SK-N-MC (cell line): ENCODE data around the gene CELF2.

Source experiments
- DNase-seq: peaks from one replicate; pipeline ENCODE4 v3.0.0-alpha.2; 2011; ENCODE audit warnings: low read depth, low spot score
- H3K27ac ChIP-seq: fragments of 200-600 bp; sonication (generic); 2 replicates; pipeline ENCODE4 v1.5.1; 2016; ENCODE audit warnings: mixed run types
- H3K36me3 ChIP-seq: fragments of 200-600 bp; sonication (generic); 2 replicates; pipeline ENCODE4 v1.6.1; 2017; ENCODE audit warnings: antibody characterized with exemption, low read length, mixed read lengths; ENCODE audit not compliant: insufficient read depth
- H3K4me3 ChIP-seq: fragments of 200-600 bp; sonication (generic); 2 replicates; pipeline ENCODE4 v1.5.1; 2016
- H3K9ac ChIP-seq: fragments of 200-600 bp; sonication (generic); 2 replicates; pipeline ENCODE4 v1.8.0; 2017; ENCODE audit warnings: mixed run types, mixed read lengths; ENCODE audit not compliant: insufficient read length
- H3K9me3 ChIP-seq: fragments of 200-600 bp; sonication (generic); 2 replicates; pipeline ENCODE4 v1.6.1; 2017; ENCODE audit warnings: low read depth, mild to moderate bottlenecking, antibody characterized with exemption, low read length, moderate library complexity, mixed read lengths
- EZH2 ChIP-seq: fragments of 200-600 bp; sonication (generic); IDR thresholded peaks from one replicate; pipeline ENCODE4 v1.6.1; 2017; ENCODE audit warnings: antibody characterized with exemption
- FOXP2 ChIP-seq: optimal IDR thresholded peaks from 2 replicates; pipeline ENCODE3; 2011; ENCODE audit warnings: mild to moderate bottlenecking, moderate library complexity; ENCODE audit not compliant: insufficient read depth; ENCODE audit errors: extremely low read length, control extremely low read depth
- POLR2AphosphoS5 ChIP-seq: IDR thresholded peaks from 2 replicates; pipeline ENCODE4 v1.6.1; 2012; ENCODE audit warnings: mild to moderate bottlenecking, low read depth, low read length, borderline replicate concordance

The CELF2 gene

DNA sequence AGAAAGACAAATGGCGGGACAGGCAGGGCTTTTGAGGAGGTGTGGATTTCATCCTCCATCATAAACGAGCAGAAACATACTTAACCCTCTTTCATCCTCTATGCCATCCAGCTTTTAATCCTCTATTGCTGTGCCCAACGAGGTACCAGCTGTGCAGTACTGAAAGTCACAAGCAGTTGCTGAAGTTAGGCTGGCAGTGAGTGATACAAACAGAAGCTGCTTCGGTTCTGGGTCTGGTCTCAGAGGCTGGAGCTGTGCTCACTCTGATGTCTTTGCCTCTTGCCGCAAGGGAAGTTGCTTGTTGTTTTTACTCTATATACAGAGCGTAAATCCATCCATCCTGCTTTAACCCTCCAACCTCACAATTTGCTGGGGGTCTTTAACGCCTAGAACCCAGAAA is 235.2 kb downstream of the CELF2 start:
- Histone ChIP-seq H3K36me3 (no peaks in the 10 kb centered on the region), H3K4me3 (no peak overlapping the region), H3K9ac (no peak overlapping the region), H3K9me3 (no peaks in the 10 kb centered on the region), H3K27ac (no peak overlapping the region)
- DNase-seq = no peak
- no peak for TF ChIP-seq FOXP2
- TF ChIP-seq POLR2AphosphoS5 = no peak
- no peak for TF ChIP-seq EZH2

DNA sequence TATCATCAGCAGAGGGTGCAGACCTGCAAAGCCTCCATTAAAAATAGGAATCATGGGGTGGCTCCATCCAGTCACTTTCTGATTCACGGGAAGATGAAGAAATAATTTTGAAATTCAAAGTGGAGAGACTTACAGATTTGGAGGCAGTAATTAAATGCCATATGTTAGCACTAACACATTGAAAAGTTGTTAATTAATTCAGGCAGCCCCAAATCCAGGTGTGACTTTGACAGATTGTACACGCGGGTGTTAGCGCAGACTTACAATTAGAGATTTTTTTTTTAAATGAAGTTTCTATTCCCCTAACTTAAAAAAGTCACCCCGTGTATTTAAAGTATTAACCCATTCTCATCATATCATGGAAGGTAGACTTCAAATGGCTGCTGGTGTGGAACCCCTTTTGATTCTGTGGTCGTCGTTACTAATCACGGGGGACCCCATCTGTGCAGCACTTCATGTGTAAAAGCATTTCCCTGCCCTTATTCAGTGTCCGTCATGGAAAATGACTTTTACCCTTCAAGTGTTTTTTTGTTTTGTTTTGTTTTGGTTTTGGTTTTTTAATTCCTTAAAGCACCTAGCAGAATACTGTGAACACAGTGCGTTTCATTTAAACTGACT is 235.8 kb downstream of the CELF2 start:
- no peak overlapping the region for H3K27ac ChIP-seq
- H3K9me3 ChIP-seq = no peaks in the 10 kb centered on the region
- H3K36me3 ChIP-seq = no peaks in the 10 kb centered on the region
- no peak overlapping the region for H3K9ac ChIP-seq
- no peak for DNase-seq
- no peak overlapping the region for H3K4me3 ChIP-seq
- no peak for TF ChIP-seq EZH2
- no peak for TF ChIP-seq POLR2AphosphoS5
- TF ChIP-seq FOXP2 = no peak

DNA sequence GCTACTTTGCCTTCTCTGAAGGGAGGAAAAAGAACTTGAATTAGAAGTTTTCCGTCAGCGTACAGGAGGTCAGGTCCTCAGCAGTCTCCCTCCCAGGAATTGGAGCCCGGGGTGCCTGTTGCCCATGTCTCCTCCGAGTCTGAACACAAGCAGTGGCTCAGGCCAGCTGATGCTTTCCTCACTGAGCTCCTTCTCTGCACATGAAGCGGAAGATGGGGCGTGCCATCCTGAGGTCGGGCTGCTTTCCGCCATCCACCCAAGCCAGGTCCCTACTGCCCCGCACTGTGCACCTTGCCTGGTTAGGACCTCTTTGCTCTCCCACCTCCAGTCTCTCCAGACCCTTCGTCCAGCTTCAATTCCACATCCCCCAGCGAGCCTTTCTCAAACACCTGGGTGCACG is 237.5 kb downstream of the CELF2 start:
- no peak overlapping the region for H3K27ac ChIP-seq
- H3K4me3 ChIP-seq = no peak overlapping the region
- no peaks in the 10 kb centered on the region for H3K9me3 ChIP-seq
- TF ChIP-seq POLR2AphosphoS5 = no peak
- TF ChIP-seq FOXP2 = no peak
- TF ChIP-seq EZH2 = no peak
- no peaks in the 10 kb centered on the region for H3K36me3 ChIP-seq
- DNase-seq = no peak
- no peak overlapping the region for H3K9ac ChIP-seq

DNA sequence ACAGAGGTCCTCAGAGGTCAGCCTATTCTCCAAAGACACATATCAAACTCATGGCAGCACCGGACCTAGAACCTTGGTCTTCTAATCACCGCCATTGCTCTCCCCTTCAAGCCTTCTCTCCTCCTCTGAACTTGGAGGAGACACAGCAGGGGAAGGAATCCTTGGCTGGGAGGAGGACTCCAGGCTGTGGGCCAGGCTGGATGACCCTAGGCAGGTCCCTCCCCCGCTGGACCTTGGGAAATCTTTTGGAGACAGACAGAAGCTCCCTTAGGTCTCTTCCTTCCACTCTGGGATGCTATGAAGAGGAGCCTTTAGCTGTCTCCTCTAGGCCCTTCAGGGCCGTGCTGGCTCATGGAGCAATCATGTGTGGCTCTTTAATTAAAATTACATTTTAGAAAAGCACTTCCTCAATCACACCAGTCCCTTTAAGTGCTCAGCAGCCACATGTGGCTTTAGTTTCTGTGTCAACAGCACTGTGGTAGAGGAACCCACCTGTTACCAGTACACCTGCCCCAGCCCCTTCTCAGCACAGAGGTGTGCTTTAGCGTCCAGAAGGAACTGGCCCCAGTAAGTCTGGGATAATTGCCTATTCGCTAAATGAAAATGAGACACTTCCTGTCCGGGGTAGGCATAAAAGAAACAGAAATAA is 238.2 kb downstream of the CELF2 start:
- no peaks in the 10 kb centered on the region for H3K36me3 ChIP-seq
- H3K9ac ChIP-seq = no peak overlapping the region
- TF ChIP-seq POLR2AphosphoS5 = no peak
- no peak for TF ChIP-seq EZH2
- no peak for TF ChIP-seq FOXP2

DNA sequence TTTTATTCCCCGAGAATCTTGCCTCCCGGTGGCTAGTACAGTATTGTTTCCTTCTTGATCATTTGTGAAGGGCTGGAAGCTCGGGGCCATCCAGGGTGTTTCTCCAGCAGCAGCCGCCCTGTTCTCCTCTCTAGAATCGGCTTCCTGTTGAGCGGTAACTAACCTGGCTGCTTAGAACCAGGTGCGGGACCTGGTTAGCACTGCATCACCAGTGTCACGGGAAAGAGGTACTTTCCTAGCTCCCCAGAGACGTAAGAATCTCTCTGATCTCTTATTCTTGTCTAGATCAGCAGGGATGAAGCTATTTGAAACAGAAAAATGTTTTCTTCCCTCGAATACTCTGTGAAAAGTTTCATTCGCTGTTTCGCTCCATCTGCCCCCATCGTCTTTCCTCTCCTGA is 239.2 kb downstream of the CELF2 start:
- H3K9ac ChIP-seq = no peak overlapping the region
- no peak for DNase-seq
- TF ChIP-seq EZH2 (no peak), POLR2AphosphoS5 (no peak), FOXP2 (no peak)
- H3K27ac ChIP-seq = no peak overlapping the region
- H3K9me3 ChIP-seq = no peaks in the 10 kb centered on the region
- no peaks in the 10 kb centered on the region for H3K36me3 ChIP-seq
- H3K4me3 ChIP-seq = no peak overlapping the region

More for the DNA sequence above, 238.2 kb downstream of the CELF2 start:
- Histone ChIP-seq H3K4me3 (no peak overlapping the region), H3K9me3 (no peaks in the 10 kb centered on the region), H3K27ac (no peak overlapping the region)
- no peak for DNase-seq

DNA sequence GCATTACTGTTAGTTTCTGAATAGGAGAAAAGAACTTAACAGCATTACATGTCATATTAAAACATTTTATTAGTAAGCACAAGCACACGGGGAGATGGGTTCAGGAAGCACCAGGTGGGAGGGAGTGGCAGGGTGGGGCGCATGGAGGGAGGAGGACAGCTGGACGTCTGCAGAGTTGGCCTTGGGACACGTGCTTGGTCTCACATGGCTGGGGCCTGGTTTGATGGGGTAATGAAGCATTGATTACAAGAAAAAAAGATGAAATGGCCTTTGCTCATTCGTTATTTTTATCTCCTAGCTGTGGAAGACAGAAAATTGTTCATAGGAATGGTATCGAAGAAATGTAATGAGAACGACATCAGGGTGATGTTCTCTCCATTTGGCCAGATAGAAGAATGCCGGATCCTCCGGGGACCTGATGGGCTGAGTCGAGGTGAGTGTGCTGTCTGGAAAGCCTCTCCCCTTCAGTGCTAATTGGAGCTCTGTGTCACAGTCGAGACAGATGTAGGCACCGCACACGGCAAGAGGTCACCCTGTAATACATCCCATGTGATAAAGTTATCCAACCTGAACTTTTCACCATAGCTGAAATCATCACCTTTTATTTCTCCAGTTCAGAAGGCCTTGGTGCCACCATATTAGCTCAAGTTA is 239.9 kb downstream of the CELF2 start:
- no peaks in the 10 kb centered on the region for H3K9me3 ChIP-seq
- no peaks in the 10 kb centered on the region for H3K36me3 ChIP-seq
- H3K27ac ChIP-seq = no peak overlapping the region
- TF ChIP-seq POLR2AphosphoS5 (no peak), FOXP2 (no peak), EZH2 (no peak)
- H3K9ac ChIP-seq = no peak overlapping the region
- no peak overlapping the region for H3K4me3 ChIP-seq
- DNase-seq = no peak

DNA sequence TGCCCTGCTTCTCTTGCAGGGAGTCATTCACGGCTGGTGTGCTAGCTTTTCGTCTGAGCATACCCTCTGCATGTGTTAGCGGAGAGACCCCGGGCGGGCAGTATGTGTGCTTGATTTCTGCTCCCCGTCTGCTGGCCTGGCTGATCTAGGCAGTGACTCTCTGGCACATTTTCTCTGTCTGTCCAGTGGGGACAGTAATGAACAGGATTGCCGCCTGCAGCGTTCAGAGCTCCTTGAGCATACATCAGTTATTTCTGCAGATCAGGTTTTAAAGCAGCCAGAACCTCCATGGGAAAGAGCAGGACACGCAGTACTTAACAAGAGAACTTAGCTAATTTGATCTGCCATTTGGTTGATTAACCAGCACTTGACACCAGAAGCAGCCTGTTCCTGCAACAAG is 242.5 kb downstream of the CELF2 start:
- no peak for DNase-seq
- Histone ChIP-seq H3K36me3 (no peaks in the 10 kb centered on the region), H3K9me3 (no peaks in the 10 kb centered on the region), H3K4me3 (no peak overlapping the region), H3K9ac (no peak overlapping the region), H3K27ac (no peak overlapping the region)
- TF ChIP-seq FOXP2 (no peak), POLR2AphosphoS5 (no peak)

DNA sequence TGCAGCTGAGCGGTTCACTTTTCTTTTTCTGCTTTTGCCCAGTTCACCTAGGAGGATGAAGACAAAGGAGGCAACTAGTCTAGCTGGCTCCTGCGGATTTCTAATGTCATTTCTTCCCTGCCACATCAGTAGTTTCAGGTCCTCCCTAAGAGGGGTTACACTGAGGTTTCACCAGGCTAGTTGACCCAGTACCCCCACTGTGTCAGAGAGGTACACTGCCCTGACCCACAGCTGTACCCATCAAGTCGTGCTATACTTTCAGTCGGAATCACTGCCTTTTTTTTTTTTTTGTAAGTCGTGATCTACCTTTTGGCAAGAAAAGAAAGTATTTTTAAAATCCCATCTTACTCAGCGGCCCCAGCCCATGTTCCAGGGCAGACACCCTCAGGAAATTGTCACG is 243.5 kb downstream of the CELF2 start:
- no peak for DNase-seq
- Histone ChIP-seq H3K4me3 (no peak overlapping the region), H3K36me3 (no peaks in the 10 kb centered on the region), H3K9ac (no peak overlapping the region), H3K9me3 (no peaks in the 10 kb centered on the region), H3K27ac (no peak overlapping the region)
- no peak for TF ChIP-seq POLR2AphosphoS5
- no peak for TF ChIP-seq FOXP2
- no peak for TF ChIP-seq EZH2
